DND-41 (cell line): ENCODE measurements around the gene PIK3AP1.

Experiments used
- ATAC-seq: fragments of 200-7000 bp; cut with Tn5 transposase; 3 replicates; pipeline ENCODE4 v1.9.1; 2021; ENCODE audit warnings: low read depth; ENCODE audit not compliant: insufficient read depth
- DNase-seq: peaks from one replicate; pipeline ENCODE4 v3.0.0-alpha.2; 2020
- H2AFZ ChIP-seq: 2 replicates; pipeline ENCODE4 v1.6.0; 2012; ENCODE audit warnings: low read depth, low read length
- H3K27ac ChIP-seq: 2 replicates; pipeline ENCODE4 v1.5.1; 2012; ENCODE audit warnings: low read length, inconsistent platforms
- H3K27me3 ChIP-seq: fragments of 200-600 bp; sonication (generic); 2 replicates; pipeline ENCODE4 v1.6.0; 2012; ENCODE audit warnings: low read length, mild to moderate bottlenecking, inconsistent platforms; ENCODE audit not compliant: insufficient read depth, poor library complexity
- H3K36me3 ChIP-seq: 2 replicates; pipeline ENCODE4 v1.5.1; 2012; ENCODE audit warnings: low read length, inconsistent platforms; ENCODE audit not compliant: insufficient read depth
- H3K4me1 ChIP-seq: 2 replicates; pipeline ENCODE4 v1.5.1; 2012; ENCODE audit warnings: mild to moderate bottlenecking, low read length; ENCODE audit not compliant: insufficient read depth
- H3K4me2 ChIP-seq: 2 replicates; pipeline ENCODE4 v1.6.0; 2012; ENCODE audit warnings: mild to moderate bottlenecking, moderate library complexity, low read length, inconsistent platforms; ENCODE audit not compliant: insufficient read depth
- H3K4me3 ChIP-seq, 2 experiments: fragments of 200-600 bp in 1 of 2; shearing (Covaris generic) in 1 of 2; 2 replicates each; pipeline ENCODE4 v1.5.1; 2012 to 2016; ENCODE audit warnings: inconsistent platforms in 2 of 2, low read length in 2 of 2, mild to moderate bottlenecking in 2 of 2, low read depth in 1 of 2, moderate library complexity in 1 of 2
- H3K79me2 ChIP-seq: 2 replicates; pipeline ENCODE4 v1.6.0; 2012; ENCODE audit warnings: low read length, inconsistent platforms; ENCODE audit not compliant: insufficient read depth
- H3K9ac ChIP-seq: 2 replicates; pipeline ENCODE4 v1.6.0; 2012; ENCODE audit warnings: low read depth, mild to moderate bottlenecking, inconsistent platforms, low read length, moderate library complexity
- H3K9me3 ChIP-seq: 2 replicates; pipeline ENCODE4 v1.5.1; 2012; ENCODE audit warnings: low read length, moderate library complexity, mild to moderate bottlenecking, inconsistent platforms; ENCODE audit not compliant: insufficient read depth, severe bottlenecking
- H4K20me1 ChIP-seq: 2 replicates; pipeline ENCODE4 v1.6.0; 2012; ENCODE audit warnings: low read length; ENCODE audit not compliant: insufficient read depth
- EZH2 ChIP-seq: IDR thresholded peaks from 3 replicates; pipeline ENCODE4 v1.6.1; 2012; ENCODE audit warnings: borderline replicate concordance, low read depth, mild to moderate bottlenecking, moderate library complexity, low read length, inconsistent platforms; ENCODE audit not compliant: severe bottlenecking
- TF ChIP-seq, protein P1 (sequence below): IDR thresholded peaks from 2 replicates; pipeline ENCODE4 v1.5.1; 2012; ENCODE audit warnings: borderline replicate concordance, low read length, moderate library complexity, mild to moderate bottlenecking; ENCODE audit not compliant: poor library complexity, severe bottlenecking; ENCODE audit errors: extremely low read depth

PIK3AP1 gene

DNA sequence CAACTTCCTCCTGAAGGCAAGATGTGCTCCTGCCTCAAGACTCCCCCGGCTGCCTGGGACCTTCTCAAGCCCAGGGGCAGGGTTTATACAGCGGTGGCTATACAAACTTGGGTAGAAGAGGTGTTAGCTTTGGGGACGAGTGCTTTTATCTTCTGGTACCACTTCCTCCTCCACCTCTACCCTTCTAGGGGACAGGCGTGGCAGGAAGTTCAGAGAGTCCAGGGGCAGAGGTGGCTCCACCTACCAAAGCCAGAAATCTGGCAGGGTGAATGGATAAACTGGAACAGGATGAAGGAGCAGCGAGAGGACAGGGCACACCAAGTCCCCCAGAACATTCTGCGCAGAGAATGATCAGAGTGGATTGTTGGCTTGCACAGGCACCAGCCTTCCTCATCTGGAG lies 109.5 kb downstream of the PIK3AP1 start:
- no peak overlapping the region for H3K9ac ChIP-seq
- DNase-seq = no peak
- TF ChIP-seq, protein P1, sequence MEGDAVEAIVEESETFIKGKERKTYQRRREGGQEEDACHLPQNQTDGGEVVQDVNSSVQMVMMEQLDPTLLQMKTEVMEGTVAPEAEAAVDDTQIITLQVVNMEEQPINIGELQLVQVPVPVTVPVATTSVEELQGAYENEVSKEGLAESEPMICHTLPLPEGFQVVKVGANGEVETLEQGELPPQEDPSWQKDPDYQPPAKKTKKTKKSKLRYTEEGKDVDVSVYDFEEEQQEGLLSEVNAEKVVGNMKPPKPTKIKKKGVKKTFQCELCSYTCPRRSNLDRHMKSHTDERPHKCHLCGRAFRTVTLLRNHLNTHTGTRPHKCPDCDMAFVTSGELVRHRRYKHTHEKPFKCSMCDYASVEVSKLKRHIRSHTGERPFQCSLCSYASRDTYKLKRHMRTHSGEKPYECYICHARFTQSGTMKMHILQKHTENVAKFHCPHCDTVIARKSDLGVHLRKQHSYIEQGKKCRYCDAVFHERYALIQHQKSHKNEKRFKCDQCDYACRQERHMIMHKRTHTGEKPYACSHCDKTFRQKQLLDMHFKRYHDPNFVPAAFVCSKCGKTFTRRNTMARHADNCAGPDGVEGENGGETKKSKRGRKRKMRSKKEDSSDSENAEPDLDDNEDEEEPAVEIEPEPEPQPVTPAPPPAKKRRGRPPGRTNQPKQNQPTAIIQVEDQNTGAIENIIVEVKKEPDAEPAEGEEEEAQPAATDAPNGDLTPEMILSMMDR = no peak
- TF ChIP-seq EZH2 = no peak
- H3K4me3 ChIP-seq = no peak overlapping the region
- no peaks in the 10 kb centered on the region for H3K4me1 ChIP-seq
- H3K27ac ChIP-seq = no peak overlapping the region
- no peak overlapping the region for H3K4me2 ChIP-seq
- H4K20me1 ChIP-seq = no peaks in the 10 kb centered on the region
- H3K36me3 ChIP-seq = no peaks in the 10 kb centered on the region
- H2AFZ ChIP-seq = no peak overlapping the region
- no peaks in the 10 kb centered on the region for H3K27me3 ChIP-seq
- no peaks in the 10 kb centered on the region for H3K79me2 ChIP-seq
- no peak for ATAC-seq
- H3K9me3 ChIP-seq = no peaks in the 10 kb centered on the region

DNA sequence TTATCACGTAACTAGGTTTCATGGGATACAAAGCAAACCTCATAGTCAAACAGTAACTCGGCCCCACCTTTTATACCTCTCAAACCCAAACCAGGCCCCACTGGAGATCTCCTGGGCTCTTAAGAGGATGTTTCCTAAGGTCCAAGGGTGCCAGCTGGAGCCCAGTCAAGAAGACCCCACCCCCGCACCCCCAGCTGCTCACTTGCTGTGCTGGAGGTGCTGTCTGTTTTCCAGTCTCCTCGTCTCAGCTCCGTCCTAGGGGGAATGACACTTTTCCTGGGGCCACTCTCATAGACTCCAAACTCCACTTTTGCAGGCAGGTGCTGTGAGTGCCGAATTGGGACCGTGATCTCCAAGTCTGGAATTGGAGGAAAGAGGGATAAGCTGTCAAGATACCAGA lies 110.8 kb downstream of the PIK3AP1 start:
- Histone ChIP-seq H3K79me2 (no peaks in the 10 kb centered on the region), H3K27me3 (no peaks in the 10 kb centered on the region), H3K36me3 (no peaks in the 10 kb centered on the region), H3K4me3 (no peak overlapping the region), H4K20me1 (no peaks in the 10 kb centered on the region), H3K4me1 (no peaks in the 10 kb centered on the region), H2AFZ (no peak overlapping the region), H3K27ac (no peak overlapping the region), H3K9ac (no peak overlapping the region), H3K4me2 (no peak overlapping the region), H3K9me3 (no peaks in the 10 kb centered on the region)
- TF ChIP-seq, protein P1 = no peak
- TF ChIP-seq EZH2 = no peak
- no peak for ATAC-seq
- DNase-seq = no peak

DNA sequence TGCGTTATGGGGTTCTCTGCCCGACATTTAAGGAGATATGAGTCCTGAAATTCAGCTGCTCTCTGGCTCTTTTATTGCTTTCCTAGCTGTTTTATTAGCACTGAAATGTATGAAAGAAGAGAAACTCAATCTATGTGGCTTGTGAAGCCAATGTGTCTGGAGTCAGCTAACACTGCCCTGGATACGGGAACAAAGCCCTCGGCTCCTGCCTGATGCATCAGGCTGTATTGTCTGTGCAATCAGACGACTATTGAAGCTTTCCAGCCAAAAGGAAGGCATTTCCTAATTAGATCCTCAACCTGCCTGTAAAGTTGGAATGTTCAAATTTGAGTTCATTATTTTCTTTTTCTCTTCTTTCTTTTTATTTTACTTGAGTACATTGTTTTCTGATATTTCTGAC lies 111.5 kb downstream of the PIK3AP1 start:
- DNase-seq = no peak
- Histone ChIP-seq H3K9ac (no peak overlapping the region), H4K20me1 (no peaks in the 10 kb centered on the region), H3K4me2 (no peak overlapping the region), H3K9me3 (no peaks in the 10 kb centered on the region), H3K4me3 (no peak overlapping the region), H2AFZ (no peak overlapping the region), H3K4me1 (no peaks in the 10 kb centered on the region), H3K79me2 (no peaks in the 10 kb centered on the region), H3K36me3 (no peaks in the 10 kb centered on the region), H3K27ac (no peak overlapping the region), H3K27me3 (no peaks in the 10 kb centered on the region)
- TF ChIP-seq, protein P1 = no peak
- TF ChIP-seq EZH2 = no peak
- no peak for ATAC-seq

DNA sequence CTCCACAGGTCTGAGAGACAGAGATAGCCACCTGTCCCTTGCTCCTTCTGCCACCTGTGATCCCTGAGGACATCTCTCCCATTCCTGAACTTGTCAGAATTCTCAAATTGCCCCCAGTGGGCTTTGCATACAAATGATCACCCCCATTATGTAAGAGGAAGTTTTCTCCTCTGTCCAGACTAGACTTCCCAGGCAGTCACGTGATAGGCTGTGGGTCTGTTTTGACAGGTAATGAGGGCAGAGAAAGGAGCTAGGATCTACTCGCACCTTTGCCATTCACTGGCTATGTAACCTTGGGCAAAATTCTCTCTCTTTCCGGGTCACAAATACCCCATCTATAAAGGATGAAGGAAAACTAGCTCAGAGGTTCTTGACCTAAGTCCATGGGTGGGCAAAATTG lies 112.1 kb downstream of the PIK3AP1 start:
- no peak overlapping the region for H3K4me3 ChIP-seq
- no peak overlapping the region for H3K4me2 ChIP-seq
- H3K27me3 ChIP-seq = no peaks in the 10 kb centered on the region
- ATAC-seq = no peak
- no peak overlapping the region for H2AFZ ChIP-seq
- no peaks in the 10 kb centered on the region for H3K9me3 ChIP-seq
- TF ChIP-seq, protein P1 = no peak
- no peak for TF ChIP-seq EZH2
- H3K9ac ChIP-seq = no peak overlapping the region
- H3K27ac ChIP-seq = no peak overlapping the region
- no peaks in the 10 kb centered on the region for H3K79me2 ChIP-seq
- DNase-seq = no peak
- H4K20me1 ChIP-seq = no peaks in the 10 kb centered on the region
- H3K36me3 ChIP-seq = no peaks in the 10 kb centered on the region
- H3K4me1 ChIP-seq = no peaks in the 10 kb centered on the region
